Measurements from ENCODE around the gene FOXP1.
"Not testable (repeated sequence)": the region's sequence is repeated elsewhere in the genome, so short reads cannot be mapped to it uniquely, and the experiment has no call there.

The FOXP1 gene

GRCh38 chr3:71028802-71029201 lies 554.7 kb downstream of the FOXP1 start:
- Mint-ChIP-seq H3K27ac (no peak overlapping the region), H3K4me3 (no peak overlapping the region), H3K4me1 (peaks cover 55% of the 10 kb centered on the region), H3K9me3 (no peaks in the 10 kb centered on the region), H3K36me3 (peaks cover 73% of the 10 kb centered on the region)
- no peak for DNase-seq (ENCODE audit: low spot score in 2 of 2)
- ATAC-seq: no peak

GRCh38 chr3:71028184-71028583 lies 555.3 kb downstream of the FOXP1 start:
- H3K27ac Mint-ChIP-seq: no peak overlapping the region
- ATAC-seq: no peak
- no peak overlapping the region for H3K4me3 Mint-ChIP-seq
- peaks cover 73% of the 10 kb centered on the region for H3K36me3 Mint-ChIP-seq
- no peaks in the 10 kb centered on the region for H3K9me3 Mint-ChIP-seq
- DNase-seq (ENCODE audit: low spot score in 2 of 2): no peak
- peaks cover 53% of the 10 kb centered on the region for H3K4me1 Mint-ChIP-seq

DNA sequence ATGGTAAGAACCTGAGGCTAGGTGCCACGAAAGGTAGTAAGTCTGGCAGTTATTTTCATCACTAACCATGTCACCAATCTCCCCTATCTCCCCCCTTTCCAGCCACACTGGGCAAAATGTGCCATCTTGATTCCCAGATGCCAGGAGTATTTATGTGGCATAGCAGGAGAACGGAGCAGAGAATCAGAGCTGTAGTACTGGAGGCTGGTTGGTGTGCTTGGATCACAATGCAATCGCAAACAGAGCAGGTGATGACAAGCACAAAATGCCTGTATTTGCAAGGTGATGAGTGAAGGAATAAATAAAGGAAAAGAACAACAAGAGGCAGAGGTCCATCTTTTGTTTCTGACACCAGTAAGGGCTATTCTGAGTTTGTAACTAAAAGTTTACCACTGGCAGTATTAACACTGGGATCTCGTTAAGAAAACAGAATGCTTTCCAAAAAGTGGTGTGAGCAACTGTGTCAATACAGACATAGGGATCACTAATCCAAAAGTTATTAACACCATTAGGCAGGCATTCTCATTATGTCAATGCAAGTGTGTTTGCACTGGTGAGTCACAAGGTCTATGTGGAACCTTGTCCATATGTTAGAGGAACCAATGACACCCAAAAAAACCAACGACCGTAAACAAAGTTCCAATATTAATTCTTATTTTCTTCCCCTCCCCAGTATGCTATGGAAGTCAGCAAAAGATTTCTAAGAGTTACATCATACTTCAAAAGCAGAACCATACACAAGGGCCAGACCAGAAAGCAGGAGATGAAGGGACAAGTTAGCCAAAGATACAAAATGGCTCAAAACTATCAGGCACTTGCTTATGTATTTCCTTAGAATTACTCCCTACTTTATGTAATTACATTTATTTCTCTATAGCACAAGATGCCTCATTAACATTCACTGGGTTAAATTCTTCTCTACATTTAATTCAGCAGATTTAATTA lies 556.6 kb downstream of the FOXP1 start:
- peaks cover 53% of the 10 kb centered on the region for H3K4me1 Mint-ChIP-seq
- DNase-seq (ENCODE audit: low spot score in 2 of 2) (no peak), ATAC-seq (no peak)
- peaks cover 72% of the 10 kb centered on the region for H3K36me3 Mint-ChIP-seq
- H3K4me3 Mint-ChIP-seq: no peak overlapping the region
- H3K27ac Mint-ChIP-seq: peak overlapping the region; percentile 78
- H3K9me3 Mint-ChIP-seq: no peaks in the 10 kb centered on the region

- no peaks in the 10 kb centered on the region for H3K9me3 Mint-ChIP-seq
- H3K4me3 Mint-ChIP-seq: no peak overlapping the region
- DNase-seq (ENCODE audit: low spot score in 2 of 2): no peak
- peak overlapping the region; percentile 78 for H3K27ac Mint-ChIP-seq
- H3K36me3 Mint-ChIP-seq: peaks cover 72% of the 10 kb centered on the region
- H3K4me1 Mint-ChIP-seq: peaks cover 48% of the 10 kb centered on the region
- ATAC-seq: peak; percentile 44
Observed at GRCh38 chr3:71025516-71025915, 558.0 kb downstream of the FOXP1 start.

GRCh38 chr3:71025010-71025409 lies 558.5 kb downstream of the FOXP1 start:
- Mint-ChIP-seq H3K4me1 (peaks cover 43% of the 10 kb centered on the region), H3K36me3 (peaks cover 66% of the 10 kb centered on the region), H3K27ac (peak overlapping the region; percentile 78), H3K9me3 (no peaks in the 10 kb centered on the region), H3K4me3 (no peak overlapping the region)
- DNase-seq (ENCODE audit: low spot score in 2 of 2) (no peak), ATAC-seq (no peak)

GRCh38 chr3:71022551-71023335 lies 560.8 kb downstream of the FOXP1 start:
- Mint-ChIP-seq H3K27ac (no peak overlapping the region), H3K4me3 (no peak overlapping the region), H3K4me1 (peaks cover 39% of the 10 kb centered on the region), H3K9me3 (no peaks in the 10 kb centered on the region), H3K36me3 (peaks cover 67% of the 10 kb centered on the region)
- no peak for ATAC-seq
- no peak for DNase-seq (ENCODE audit: low spot score in 2 of 2)

DNA sequence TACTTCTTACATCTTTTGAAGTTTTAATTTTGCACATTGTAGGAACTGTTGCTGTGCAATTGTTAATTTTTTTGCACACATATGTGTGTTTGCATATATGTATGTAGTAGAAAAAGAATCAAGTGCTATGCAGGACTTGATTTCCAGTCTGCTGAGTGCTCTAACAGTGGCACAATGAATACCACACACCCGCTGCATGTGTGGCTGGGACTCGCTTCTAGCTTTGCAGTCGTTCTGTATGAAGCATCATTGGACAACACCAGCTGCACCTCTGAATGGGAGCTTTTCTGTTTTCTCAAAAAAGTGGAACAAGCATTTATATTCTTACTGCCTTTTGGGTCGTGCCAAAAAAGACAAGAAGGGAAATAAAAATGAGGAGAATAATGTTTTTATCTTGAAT lies 564.7 kb downstream of the FOXP1 start:
- ATAC-seq: no peak

DNA sequence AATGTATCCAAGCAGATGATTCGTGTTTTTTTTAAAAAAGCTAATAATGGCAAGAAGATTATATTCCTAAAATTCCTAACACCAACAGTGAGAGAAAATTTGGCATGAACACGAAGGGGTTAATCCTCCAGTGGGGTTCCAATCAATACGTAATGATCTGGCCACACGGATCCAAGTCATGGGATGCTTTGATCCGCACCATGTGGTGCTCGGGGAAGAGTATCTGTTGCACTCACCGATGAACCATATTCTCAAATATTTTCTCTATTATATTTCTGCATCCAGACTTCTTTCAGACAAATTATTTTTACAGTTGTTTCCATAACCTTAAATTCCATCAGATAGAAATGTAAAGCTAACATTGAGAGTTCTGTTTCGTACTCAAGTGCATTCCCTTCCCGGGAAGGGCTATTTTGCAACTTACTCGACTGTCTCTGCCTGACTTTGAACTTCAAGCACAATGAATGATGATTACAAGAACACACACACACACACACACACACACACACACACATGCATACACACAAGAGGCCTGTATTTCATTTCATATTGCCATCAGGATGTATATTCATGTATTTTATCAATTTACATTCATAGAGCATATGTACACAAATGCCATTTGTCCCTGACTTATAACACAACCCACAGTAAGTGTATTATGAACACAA lies 567.2 kb downstream of the FOXP1 start:
- ATAC-seq: no peak
- Mint-ChIP-seq H3K4me3 (no peak overlapping the region), H3K36me3 (peaks cover 78% of the 10 kb centered on the region), H3K4me1 (peaks cover 14% of the 10 kb centered on the region), H3K9me3 (no peaks in the 10 kb centered on the region), H3K27ac (peak overlapping the region; percentile 54)
- no peak for DNase-seq (ENCODE audit: low spot score in 2 of 2)

More for the DNA sequence above, 564.7 kb downstream of the FOXP1 start:
- H3K36me3 Mint-ChIP-seq: peaks cover 77% of the 10 kb centered on the region
- no peaks in the 10 kb centered on the region for H3K9me3 Mint-ChIP-seq
- DNase-seq (ENCODE audit: low spot score in 2 of 2): no peak
- peaks cover 14% of the 10 kb centered on the region for H3K4me1 Mint-ChIP-seq
- H3K27ac Mint-ChIP-seq: peak overlapping the region; percentile 43
- no peak overlapping the region for H3K4me3 Mint-ChIP-seq

GRCh38 chr3:71014616-71015015 lies 568.9 kb downstream of the FOXP1 start:
- DNase-seq (ENCODE audit: low spot score in 2 of 2); H3K9me3 Mint-ChIP-seq; H3K27ac Mint-ChIP-seq; H3K4me3 Mint-ChIP-seq; ATAC-seq: not testable (repeated sequence)
- H3K36me3 Mint-ChIP-seq: peaks cover 70% of the 10 kb centered on the region
- peaks cover 23% of the 10 kb centered on the region for H3K4me1 Mint-ChIP-seq

DNA sequence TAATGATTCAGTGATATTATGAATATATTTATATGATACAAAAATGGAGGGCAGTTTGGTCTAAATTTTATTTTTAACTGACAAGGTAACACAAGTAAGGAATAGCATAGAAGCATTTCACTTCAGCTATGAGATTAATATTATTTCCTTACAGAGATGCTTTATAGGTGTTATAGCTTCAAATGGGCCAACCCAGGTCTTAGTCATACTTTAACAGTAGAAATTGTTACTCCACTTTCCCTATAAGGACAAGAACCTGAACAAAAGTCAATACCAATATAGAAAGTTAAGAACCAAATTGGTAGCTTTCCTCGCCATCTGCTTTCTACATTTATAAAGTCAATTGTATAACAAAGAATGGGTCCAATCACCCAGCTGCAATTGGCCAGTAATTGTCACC lies 570.6 kb downstream of the FOXP1 start:
- Mint-ChIP-seq H3K36me3 (peaks cover 58% of the 10 kb centered on the region), H3K27ac (no peak overlapping the region), H3K9me3 (no peaks in the 10 kb centered on the region), H3K4me3 (no peak overlapping the region), H3K4me1 (peaks cover 32% of the 10 kb centered on the region)
- ATAC-seq: no peak
- DNase-seq (ENCODE audit: low spot score in 2 of 2): no peak

GRCh38 chr3:71011565-71012287 lies 571.8 kb downstream of the FOXP1 start:
- Mint-ChIP-seq H3K36me3 (peaks cover 64% of the 10 kb centered on the region), H3K4me1 (peaks cover 43% of the 10 kb centered on the region), H3K27ac (peak overlapping the region; percentile 91), H3K4me3 (peak overlapping the region; percentile 43), H3K9me3 (no peaks in the 10 kb centered on the region)
- no peak for DNase-seq (ENCODE audit: low spot score in 2 of 2)
- ATAC-seq: no peak

DNA sequence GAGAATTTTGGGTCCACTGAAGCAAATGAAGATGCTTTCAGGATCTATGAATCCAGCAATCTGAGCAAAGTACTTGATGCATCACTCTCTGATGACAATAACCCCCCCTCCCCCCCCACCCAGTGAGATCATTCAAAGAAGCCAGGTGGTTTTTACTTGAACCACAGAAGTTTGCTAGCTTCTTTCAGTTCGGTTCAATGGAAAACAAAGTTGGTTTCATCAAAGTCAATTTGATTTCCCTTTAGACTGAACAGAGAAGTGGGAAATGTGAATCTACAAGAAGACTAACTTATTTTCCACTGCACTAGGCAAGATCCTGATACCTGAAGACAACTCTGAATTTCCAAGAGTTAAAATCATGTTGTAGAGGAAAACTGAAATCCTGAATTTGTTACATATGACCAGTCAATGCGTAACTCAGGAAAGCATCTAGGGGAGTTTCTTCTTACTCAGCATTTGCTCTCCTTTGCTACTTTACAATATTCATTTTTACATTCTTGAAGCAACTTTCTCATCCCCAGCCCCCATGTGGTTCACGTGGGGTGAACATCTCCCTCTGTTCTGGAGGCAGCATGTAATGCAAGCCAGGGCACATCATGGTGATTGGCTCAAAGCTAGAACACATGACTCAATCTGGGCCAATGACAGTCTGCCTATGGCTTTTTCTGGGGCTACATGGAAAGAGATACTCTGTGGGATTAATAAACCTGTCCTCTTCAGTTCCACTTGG lies 572.6 kb downstream of the FOXP1 start:
- peak overlapping the region; percentile 43 for H3K4me3 Mint-ChIP-seq
- peak overlapping the region; percentile 91 for H3K27ac Mint-ChIP-seq
- DNase-seq (ENCODE audit: low spot score in 2 of 2) (peak; percentile 21 to 81), ATAC-seq (peak; percentile 97)
- H3K4me1 Mint-ChIP-seq: peaks cover 43% of the 10 kb centered on the region
- peaks cover 60% of the 10 kb centered on the region for H3K36me3 Mint-ChIP-seq
- no peaks in the 10 kb centered on the region for H3K9me3 Mint-ChIP-seq

DNA sequence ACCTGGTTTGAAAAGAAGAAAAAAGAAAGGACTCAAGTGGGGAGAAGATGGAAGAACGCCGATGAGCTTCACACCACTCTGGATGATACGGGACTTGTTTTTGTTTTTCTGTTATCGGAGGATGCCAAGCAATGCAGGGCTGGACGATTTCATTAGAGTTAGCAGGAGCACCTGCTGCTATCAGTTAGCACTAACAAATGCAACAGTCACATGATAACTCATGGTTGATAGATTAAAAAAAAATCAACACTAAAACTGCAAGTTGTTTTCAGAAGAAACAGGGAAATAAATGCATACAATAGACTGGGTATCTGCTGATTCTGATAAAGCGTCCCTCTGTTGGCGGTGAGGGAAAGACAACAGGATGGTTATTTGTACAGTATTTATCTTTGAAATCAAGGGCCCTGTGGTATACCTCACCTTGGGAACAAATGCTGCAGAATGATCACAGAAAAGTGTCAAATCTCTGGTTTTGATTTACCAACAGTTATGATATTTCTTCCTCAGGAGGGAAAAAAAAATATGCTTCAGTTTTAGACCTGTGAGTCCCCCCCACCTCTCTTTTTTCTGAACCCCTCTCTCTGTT lies 575.1 kb downstream of the FOXP1 start:
- no peak overlapping the region for H3K4me3 Mint-ChIP-seq
- ATAC-seq (no peak), DNase-seq (ENCODE audit: low spot score in 2 of 2) (no peak)
- H3K4me1 Mint-ChIP-seq: peaks cover 42% of the 10 kb centered on the region
- H3K27ac Mint-ChIP-seq: peak overlapping the region; percentile 11
- peaks cover 57% of the 10 kb centered on the region for H3K36me3 Mint-ChIP-seq
- H3K9me3 Mint-ChIP-seq: no peaks in the 10 kb centered on the region

Data from stimulated activated effector memory CD8-positive, alpha-beta T cell treated with anti-CD3 and anti-CD28 coated beads, Interleukin-12 subunit alpha, Interleukin-12 subunit beta, amount 100 ng/mL, for 72 hours (primary cell).